ENCODE data around the gene YTHDC1.

YTHDC1 gene

GRCh38 chr4:68358988-68359387 lies 9.1 kb upstream of the YTHDC1 start:
- DNase-seq, result no peak

GRCh38 chr4:68352791-68353190 lies 2.9 kb upstream of the YTHDC1 start:
- DNase-seq, result no peak

- peak; percentile 18 for DNase-seq
Measured at GRCh38 chr4:68349279-68349648, 626 bp downstream of the YTHDC1 start.

GRCh38 chr4:68348577-68348976 lies 1.3 kb downstream of the YTHDC1 start:
- DNase-seq, result no peak

- no peak for DNase-seq
Measured at GRCh38 chr4:68347845-68348244, 2.0 kb downstream of the YTHDC1 start.

- peak; percentile 18 for DNase-seq
Measured at GRCh38 chr4:68346461-68346860, 3.4 kb downstream of the YTHDC1 start.

GRCh38 chr4:68344785-68345184 lies 5.1 kb downstream of the YTHDC1 start:
- no peak for DNase-seq

GRCh38 chr4:68344049-68344448 lies 5.8 kb downstream of the YTHDC1 start:
- DNase-seq, result no peak

GRCh38 chr4:68342134-68342533 lies 7.8 kb downstream of the YTHDC1 start:
- DNase-seq, result peak; percentile 54

GRCh38 chr4:68338625-68339024 lies 11.3 kb downstream of the YTHDC1 start:
- no peak for DNase-seq

GRCh38 chr4:68337522-68337921 lies 12.4 kb downstream of the YTHDC1 start:
- no peak for DNase-seq

- no peak for DNase-seq
Measured at GRCh38 chr4:68337004-68337403, 12.9 kb downstream of the YTHDC1 start.

- DNase-seq, result no peak
Measured at GRCh38 chr4:68336530-68336929, 13.4 kb downstream of the YTHDC1 start.

- no peak for DNase-seq
Measured at GRCh38 chr4:68326141-68326540, 23.7 kb downstream of the YTHDC1 start.

GRCh38 chr4:68324519-68325262 lies 25.2 kb downstream of the YTHDC1 start:
- no peak for DNase-seq

- DNase-seq, result no peak
Measured at GRCh38 chr4:68319040-68319439, 30.9 kb downstream of the YTHDC1 start.

GRCh38 chr4:68316193-68316969 lies 33.5 kb downstream of the YTHDC1 start:
- no peak for DNase-seq

GRCh38 chr4:68310651-68311247 lies 39.1 kb downstream of the YTHDC1 start:
- DNase-seq, result no peak

- no peak for DNase-seq
Measured at GRCh38 chr4:68304731-68305130, 45.2 kb downstream of the YTHDC1 start.

- no peak for DNase-seq
Measured at GRCh38 chr4:68299492-68300457, 50.1 kb downstream of the YTHDC1 start.

GRCh38 chr4:68297137-68297536 lies 52.8 kb downstream of the YTHDC1 start:
- no peak for DNase-seq

GRCh38 chr4:68291256-68291655 lies 58.6 kb downstream of the YTHDC1 start:
- no peak for DNase-seq

GRCh38 chr4:68288393-68288740 lies 61.5 kb downstream of the YTHDC1 start:
- no peak for DNase-seq
